Cortex of kidney (tissue), 1 donor: Measurements from ENCODE around the gene BABAM2.
"Not testable (repeated sequence)": the region's sequence is repeated elsewhere in the genome, so short reads cannot be mapped to it uniquely, and the experiment has no call there.

Experiments used
- DNase-seq: peaks from one replicate; lab custom pipeline; 2025; lab: John Stamatoyannopoulos, UW

Gene BABAM2

DNA sequence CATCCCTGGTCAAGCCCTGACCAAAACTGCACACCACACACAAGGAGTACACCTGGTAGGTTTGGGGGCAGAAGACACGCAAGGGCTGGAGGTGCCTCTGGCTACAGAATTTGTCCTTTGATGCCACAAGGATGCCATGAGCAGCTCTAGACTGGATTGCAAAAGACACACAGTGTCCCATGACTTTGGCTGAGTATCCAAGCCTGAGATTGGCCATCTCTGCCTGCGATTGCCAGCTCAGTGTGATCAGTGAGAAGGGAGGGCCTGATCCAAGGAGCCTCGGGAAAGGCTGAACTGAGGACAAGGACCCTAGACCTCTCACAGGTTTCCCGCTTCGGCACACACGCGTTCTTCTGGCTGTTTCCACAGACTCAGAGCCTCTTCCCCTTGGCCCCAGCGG is 442.2 kb downstream of the BABAM2 start:
- no peak for DNase-seq

DNA sequence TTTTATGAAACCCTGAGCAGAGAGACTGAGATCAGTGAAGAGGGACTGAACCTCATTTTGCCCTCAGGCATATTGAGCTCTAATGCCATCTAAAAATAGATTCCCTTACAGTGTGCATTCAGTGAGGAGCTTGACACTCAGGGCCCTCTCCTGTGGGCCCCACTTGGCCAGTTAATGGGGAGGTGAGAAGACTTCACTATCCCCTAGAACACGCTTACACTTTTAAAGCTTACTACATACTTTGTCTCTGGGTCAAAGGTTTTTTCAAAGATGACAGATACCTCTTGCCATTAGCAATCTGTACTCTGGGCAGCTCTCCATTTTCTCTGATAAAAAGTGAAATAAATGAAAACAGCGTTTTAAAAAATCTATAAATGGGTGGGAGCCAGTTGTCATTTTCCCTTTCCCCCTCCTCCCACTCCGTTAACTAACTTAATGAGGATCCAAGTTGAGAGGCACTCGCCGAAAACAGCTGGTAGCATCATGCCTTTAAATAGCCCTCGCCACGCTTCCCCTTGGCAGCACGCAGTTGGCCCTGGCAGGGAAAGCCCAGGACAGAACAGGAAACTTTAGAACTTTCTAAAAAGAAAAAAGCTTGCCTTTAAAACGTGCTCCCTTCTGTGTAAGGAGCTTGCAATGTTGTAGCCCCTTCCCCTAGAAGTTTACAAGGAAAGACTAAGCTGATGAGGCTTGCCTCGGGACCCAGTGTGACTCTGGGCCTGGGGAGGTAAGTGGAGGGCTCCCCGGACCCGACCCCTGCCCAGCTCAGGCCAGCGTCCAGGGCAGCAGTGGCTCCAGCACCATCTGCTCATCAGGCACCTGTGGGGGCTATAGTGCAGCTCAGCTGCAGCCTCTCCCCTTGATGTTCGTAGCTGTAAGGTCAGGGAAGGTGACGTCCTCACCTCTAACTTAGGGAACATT is 443.3 kb downstream of the BABAM2 start:
- no peak for DNase-seq

DNA sequence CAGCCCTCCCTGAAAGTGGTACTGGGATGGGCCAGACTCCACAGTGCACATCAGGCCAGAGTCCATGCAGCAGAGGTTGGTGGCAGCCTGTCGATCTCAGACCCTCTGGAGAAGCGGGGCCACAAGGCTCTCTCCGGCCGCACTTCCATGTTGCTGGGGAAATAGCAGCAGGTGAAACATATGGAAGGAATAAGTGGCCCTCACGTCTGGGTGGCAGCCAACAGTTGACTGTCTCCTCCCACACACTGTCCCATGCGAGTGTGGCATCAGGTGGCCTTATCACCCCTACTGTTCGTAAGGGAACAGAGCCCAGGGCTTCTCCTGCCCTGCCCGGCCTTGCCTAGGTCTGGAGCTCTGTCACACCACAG is 444.0 kb downstream of the BABAM2 start:
- no peak for DNase-seq

DNA sequence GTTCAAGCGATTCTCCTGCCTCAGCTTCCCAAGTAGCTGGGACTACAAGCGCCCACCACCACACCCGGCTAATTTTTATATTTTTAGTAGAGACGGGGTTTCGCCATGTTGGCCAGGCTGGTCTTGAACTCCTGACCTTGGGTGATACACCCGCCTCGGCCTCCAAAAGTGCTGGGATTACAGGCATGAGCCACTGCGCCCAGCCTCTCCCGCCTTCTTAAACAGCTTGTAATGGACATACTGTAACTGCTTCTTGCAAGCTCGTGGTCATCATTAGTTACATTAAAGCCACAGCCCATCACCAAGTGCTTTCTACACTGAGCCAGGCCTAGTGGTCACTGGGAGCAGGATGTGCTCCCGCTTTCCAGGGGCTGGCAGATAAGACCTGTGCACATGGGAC is 444.7 kb downstream of the BABAM2 start:
- not testable (repeated sequence) for DNase-seq

DNA sequence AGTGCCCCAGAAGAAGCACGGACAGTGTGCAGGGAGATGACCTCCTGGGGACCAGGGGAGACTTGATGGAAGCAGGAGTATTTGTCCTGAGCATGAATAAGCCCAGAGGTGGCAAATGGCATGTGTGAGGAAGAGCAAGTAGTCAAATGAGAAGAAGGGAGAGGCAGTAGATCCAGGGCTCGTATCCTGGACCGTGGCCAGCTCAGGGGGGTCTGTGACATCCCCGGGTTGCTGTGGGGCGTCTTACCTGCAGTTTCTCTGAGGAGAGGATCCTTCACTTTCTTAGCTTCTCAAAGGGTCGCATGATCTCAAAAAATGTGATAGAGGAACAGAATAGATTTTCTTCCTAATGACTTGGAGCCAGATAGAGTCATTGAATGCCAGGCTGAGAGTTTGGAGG is 445.1 kb downstream of the BABAM2 start:
- DNase-seq: no peak

DNA sequence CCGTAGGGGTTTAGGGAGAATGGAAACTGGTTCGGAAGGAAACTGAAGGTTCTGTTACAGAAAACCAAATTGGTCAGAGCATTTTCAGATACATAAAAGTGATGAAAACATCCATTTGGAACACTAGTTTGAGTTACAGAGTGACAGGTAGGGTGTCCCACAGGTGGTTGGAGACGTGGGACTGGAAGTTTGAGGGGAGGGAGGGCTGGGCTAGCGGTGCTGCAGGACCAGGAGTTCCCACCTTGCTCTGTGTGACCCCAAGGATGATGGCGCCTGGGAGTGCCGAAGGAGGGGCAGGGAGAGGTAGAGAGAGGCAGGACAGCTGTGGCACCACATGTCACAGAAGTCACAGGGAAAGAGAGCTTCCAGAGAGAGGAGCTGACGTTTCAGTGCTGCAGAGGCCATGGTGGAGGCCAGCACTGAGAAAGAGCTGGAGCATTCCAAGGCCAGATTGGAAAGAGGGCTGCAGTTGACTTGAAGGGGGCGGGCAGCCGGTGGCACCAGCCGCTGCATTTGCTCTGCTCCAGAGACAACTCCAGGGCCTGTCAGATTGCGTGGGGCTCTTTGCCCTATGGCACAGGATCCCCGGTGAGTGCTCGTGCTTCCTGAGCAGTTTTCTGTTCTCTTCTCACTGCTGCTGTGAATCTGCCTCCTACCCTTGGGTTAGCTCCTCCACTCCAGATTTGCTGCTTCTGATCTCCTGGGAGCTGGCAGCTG is 445.9 kb downstream of the BABAM2 start:
- no peak for DNase-seq

DNA sequence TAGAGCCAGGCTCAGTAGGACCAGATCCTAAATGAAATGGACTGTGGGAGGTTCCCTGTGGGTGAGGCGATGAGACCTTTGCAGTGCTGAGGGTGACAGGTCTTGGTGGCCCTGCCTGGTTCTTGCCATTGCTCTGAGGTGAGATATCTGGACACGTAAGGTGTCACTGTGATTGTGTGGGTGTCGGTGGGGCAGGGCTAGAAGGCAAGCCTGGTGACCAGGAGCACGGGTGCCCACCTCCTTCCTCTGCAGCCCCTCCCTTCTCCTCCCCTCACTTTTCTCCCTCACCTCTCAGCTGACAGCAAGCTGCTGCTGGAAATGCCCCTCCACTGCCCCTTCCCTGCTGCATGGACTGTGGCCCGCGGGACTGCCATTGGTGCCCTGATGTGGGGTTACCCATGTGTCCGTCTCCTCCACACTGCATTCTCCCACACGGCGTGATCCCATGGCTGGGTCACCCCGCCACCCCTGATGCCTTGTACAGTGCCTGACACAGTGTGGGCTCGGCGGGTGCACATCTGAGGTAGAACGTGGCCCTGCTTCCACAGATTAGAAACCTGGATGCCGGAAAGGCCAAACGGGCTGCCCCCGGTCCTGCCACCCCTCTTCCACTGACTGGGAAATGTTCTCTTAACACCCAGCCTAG is 446.6 kb downstream of the BABAM2 start:
- DNase-seq: no peak

DNA sequence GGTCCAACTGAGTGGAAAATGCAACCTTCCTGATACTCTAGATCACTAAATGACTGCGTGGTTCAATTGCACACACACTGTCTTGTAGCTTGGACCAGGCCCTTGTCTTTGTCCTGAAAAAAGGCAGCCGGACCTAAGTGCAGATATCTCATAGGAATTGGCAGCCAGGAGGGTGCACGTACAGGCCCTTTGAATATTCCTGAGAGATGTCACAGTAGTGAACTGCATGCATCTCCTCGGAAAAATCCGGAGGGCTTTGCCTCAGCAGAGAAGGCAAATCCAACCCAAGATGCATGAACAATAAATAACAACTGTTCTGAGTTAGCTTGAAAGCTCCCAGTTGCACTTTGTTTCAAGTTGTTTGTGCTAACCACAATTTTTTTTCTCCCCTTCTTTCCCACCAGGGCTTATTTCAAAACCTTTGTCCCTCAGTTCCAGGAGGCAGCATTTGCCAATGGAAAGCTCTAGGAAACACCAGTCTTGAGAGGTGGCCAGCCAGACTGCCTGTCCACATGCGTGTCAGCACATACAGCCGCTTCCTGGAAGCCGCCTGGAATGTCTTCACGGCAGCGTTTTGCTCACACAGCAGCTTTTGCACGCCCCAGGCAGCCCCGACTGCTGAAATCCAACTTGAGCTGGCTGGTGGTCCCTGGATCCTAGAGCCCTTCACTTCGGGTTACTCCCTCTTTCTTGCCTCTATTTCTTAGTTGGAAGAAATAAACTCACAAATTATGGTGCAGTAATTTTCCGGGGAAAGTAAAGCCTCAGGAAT is 447.7 kb downstream of the BABAM2 start:
- DNase-seq: no peak

DNA sequence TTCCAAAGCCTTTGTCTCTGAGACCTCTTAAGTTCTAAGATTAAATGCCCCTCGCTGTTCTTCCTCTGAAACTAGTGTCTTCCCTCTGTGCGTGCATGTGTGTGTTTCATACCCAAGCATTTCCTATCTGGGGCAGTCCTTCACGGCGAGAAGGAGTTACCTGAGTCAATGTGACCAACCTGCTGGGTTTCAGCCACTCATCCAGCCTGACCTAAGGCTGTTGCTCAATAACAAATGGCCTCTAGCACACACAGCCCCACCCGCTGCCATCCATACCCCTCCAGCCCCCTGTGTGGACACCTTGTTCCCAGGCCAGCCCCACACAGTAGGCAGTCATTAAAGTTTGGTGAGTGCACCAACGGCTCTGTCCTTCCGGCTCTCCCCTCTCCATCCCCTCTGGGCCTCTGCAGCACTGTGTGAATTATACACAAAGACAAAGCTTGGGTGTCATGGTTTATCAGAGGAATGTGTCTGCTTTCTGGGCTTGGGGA is 448.3 kb downstream of the BABAM2 start:
- no peak for DNase-seq

DNA sequence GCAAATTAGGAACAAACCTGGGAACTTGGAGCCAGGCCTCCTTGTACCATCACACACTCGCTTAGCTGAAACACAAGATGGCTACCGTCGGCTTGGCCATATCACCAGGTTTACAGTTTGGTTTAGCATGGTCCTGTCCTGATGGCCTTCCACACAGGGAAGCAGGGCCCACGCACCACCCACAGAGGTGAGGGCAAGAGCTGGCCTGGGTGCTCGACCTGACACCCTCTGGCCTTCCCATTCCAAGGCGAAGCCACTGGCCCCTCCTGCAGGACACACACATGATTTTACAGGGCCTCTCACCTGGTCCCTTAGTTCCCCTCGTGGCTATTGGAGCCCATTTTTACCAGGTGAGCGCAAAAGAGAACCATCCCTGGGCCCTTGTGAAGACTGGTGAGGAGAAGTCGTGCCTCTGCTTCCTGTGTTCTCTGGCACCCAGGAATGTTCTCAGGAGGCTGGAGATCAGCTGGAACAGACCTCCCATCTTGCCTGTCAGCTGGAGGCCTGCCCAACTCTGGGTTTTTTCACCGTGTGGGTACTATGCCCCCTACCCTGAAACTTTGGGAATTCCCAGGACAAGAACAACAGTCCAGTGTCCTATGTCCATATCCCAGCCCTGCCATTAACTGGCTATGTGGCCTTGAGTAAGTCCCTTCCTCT is 449.1 kb downstream of the BABAM2 start:
- no peak for DNase-seq

DNA sequence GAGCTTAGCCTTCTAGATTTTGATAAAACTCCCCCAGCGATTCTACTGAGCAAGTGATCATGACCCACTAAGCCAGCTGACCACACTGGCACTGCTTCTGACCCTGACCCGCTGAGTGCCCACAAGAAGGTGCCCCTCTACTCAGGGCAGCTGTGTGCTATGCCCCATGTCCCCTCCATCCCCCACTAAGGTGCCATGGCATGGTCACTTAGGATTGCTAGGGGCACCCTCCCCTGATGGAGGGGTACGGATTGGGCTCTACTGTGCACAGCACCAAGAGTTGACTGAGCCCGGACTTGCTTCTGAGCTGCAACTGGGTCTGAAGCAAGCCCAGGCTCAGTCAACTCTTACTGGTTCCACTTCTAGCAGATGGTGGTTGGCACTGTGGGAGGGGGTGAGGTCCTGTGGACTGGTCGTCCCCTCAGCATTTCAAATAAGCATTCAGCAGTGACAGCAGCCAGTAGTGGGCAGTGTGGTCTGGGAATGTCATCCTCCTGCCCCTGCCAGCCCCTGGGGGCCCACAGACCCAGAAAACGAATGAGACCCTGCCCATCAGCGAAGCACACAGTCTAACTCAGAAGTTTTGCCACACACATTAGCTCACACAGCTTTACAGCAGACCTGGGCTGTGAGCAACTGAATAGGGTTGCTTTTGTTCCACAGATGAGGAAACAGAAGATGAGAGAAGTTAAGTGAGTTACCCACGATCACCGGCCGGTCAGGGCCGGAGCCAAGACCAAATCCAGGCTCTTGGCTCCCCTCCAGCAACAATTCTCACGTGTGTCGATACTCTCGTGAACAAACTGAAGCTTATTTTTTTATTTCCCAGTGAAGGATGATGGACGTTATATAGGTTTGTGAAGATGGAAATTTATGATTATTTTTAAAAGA is 450.0 kb downstream of the BABAM2 start:
- DNase-seq: no peak

DNA sequence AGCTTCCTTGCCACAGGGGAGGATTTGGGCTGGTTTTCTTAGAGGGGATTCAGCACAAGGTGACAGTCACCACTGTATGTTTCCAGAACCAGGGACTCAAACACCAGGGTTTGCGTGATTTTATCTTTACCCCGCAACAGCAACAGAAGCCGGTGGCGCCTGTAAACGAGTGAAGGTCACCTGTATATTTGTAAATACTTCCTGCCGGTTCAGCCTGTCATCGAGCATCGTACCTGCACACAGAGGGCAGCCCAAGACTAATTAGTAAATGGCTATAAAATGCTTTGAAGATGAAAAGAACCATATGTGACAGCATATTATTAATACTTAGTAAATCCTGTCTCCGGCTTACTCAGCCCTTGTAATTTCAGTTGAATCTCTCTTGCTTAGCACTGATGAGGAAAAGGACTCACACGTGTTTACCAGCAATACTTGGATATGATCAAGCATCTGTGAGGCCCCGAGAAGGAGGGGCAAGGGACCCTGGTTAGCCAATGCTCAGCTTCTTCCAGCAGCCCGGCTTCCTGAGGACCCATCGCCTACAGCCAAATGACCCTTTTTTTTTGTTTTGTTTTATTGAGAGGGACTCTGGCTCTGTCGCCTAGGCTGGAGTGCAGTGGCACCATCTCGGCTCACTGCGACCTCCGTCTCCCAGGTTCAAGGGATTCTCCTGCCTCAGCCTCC is 450.8 kb downstream of the BABAM2 start:
- no peak for DNase-seq

DNA sequence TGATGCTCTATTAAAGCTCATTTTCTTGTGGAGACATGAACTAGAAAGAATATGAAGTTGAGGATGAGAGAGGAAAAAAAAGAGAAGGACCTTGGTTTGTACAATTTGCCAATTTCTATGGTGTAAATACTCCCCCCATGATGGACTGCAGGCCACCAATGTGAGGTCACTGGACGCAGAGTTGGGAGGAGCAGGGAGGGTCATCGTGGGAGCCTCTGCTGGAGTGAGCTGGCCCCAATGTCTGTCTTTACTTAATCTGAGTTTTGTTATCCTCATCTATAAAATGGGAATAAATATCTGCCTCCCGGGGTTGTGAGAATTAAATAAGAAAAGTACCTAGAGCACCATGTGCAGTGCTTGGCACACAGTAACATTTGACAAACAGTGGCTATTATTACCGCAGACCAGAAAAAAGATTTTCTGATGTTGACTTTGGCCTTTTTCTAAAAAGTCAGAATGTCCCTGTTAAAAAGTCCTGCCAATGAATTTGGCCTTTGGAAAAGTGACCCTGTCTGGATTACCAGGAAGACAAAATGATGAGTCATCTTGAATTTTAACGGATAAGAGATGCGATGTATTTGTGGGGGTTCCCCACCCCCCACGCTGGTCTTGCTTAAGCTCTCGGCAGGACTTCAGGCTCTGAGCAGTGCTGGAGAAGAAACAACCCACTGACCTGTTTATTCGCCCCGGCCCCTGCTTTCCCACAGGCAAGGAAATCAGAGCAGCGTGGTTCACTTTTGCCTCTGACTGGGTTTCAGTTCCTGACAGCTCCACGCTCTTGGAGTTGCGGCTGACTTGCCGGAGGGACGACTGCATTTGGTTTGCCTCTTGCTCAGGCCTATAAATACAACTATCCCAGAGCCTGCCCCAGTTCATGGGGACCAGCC is 451.8 kb downstream of the BABAM2 start:
- DNase-seq: no peak

DNA sequence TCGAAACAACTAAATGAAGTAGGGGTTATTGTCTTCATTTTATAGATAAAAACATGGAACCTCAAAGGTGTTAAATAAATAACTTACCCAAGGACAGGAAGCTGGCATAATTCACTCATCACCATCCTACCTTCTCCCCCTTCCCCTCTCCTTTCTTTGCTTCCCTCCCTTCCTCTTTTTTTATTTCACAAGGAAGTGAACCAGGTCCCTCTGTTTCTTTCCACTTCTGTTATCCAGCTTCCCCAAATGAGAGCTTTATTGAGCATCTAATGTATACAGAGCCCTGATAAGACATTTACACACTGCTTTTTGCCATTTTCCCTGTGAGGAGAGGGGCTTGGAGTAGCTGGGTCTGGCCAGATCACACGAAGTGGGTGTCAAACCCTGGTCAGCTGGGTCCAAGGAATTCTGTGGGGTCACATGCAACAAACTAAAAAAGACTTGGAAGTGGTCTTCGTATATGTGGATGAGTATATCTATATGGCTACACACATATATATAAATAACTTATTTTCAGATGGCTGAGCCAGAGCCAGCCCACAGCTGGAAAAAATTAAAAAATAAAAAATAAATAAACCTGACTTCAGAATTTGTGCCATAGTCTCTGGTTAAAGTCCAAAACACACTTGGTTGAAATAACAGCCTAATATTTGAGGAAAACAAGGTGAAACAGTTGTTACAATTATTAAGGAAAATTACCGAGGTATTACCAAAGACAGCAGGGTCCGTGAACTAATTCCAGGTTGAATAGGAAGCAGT is 452.8 kb downstream of the BABAM2 start:
- DNase-seq: no peak

DNA sequence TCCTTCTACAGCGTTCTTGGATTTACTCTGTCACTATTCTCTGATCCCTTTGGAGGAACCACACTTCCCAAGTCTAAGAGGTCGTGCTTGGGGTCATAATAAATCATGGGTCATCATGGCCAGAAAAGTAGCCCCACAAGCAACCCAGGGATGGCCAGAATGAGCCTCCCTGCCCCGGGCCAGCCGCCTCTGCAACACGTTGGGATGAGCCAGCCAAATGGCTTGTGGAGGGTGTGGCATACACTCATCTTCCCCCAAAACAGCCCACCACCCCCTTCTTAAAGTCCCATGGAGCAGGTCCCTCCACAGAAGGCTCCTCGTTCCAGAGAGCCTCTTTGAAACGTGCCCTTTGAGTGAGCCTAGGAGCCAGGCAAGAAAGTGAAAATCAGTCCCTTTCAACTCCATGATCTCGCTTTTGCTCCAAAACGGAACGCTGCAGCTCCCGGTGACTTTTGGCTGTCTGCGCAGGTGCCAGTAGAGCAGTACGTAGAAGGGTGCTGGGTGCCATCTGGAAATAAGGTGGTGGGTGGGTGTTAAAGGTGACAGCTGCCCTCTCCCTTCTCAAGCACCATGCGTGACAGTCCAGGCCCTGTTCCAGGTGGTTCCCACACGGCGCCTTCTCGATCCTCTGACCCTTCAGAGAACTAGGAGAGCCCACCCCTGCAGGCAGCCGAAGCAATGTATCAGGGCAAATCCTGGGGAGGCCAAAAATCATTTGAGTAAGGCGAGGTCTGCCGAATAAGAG is 453.6 kb downstream of the BABAM2 start:
- no peak for DNase-seq

DNA sequence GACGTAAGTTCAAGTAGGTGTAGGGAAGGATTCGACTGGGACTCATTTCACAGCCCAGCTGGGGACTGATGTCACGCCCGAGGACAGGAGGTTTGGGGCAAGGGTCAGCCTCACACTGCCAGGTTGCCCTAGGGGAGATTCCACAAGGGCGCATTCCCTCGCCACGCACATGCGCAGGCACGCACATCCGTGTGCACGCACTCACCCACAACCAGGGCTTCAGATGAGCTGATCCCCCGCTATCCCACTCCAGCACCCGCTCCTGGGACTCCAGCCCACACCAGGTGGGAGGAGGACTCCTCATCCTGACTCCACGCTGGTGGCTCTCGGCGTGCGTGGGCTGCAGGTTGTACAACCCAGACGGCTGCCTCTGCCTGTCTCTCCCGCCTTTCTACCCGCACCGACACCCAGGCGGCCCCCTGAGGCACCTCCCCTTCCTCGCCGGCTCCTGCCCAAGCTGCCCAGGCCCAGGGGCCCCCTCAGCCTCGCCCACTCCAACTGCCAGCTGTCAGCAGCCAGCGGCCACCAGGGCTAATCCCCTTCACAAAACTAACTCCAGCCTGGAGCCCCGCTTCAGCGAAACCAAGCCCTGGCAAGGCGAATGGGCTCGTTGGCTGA is 454.3 kb downstream of the BABAM2 start:
- no peak for DNase-seq

DNA sequence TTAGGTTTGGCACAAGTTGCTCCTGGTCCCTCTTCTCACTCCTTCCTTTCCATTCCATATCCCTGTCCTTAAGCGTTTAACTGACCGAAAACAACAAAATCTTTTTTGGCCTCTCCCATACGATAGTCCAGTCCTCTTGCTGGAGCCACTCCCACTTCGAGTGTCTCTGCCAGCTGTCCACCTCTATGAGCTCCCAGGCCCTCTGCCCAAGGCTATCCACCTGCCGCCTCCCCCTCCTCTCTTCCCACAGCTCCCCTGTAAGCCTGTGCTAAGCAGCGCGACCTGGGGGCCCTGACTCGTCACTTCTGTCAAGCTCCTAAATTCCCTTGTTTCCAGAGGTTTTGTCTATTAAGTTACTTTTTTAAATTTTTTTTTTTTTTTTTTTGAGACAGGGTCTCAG is 455.1 kb downstream of the BABAM2 start:
- DNase-seq: no peak
